Hematopoietic multipotent progenitor cell treated with erythropoietin and hydrocortisone succinate and interleukin-3 and kit ligand, for 17 days (in vitro differentiated cells): ENCODE results near the gene CLSTN2.

Experiments
- DNase-seq: peaks from one replicate; pipeline ENCODE4 v3.0.0-alpha.2; 2015; ENCODE audit warnings: low spot score

Gene CLSTN2

GRCh38 chr3:140288595-140288994, 353.6 kb downstream of the CLSTN2 start:
- no peak for DNase-seq

- DNase-seq = no peak
These were observed 355.1 kb downstream of the CLSTN2 start for GRCh38 chr3:140290105-140290504.

- no peak for DNase-seq
These were observed 357.2 kb downstream of the CLSTN2 start for GRCh38 chr3:140292170-140292569.

- no peak for DNase-seq
These were observed 357.7 kb downstream of the CLSTN2 start for GRCh38 chr3:140292684-140293083.

GRCh38 chr3:140294058-140294457, 359.1 kb downstream of the CLSTN2 start:
- no peak for DNase-seq

- DNase-seq = no peak
These were observed 361.9 kb downstream of the CLSTN2 start for GRCh38 chr3:140296796-140297352.

- no peak for DNase-seq
These were observed 363.1 kb downstream of the CLSTN2 start for GRCh38 chr3:140298043-140298442.

- no peak for DNase-seq
These were observed 363.6 kb downstream of the CLSTN2 start for GRCh38 chr3:140298569-140299070.

- no peak for DNase-seq
These were observed 368.9 kb downstream of the CLSTN2 start for GRCh38 chr3:140303875-140304274.

GRCh38 chr3:140308535-140308934, 373.6 kb downstream of the CLSTN2 start:
- no peak for DNase-seq

- no peak for DNase-seq
These were observed 376.4 kb downstream of the CLSTN2 start for GRCh38 chr3:140311428-140311827.

GRCh38 chr3:140315955-140316354, 381.0 kb downstream of the CLSTN2 start:
- no peak for DNase-seq

- DNase-seq = no peak
These were observed 381.5 kb downstream of the CLSTN2 start for GRCh38 chr3:140316466-140316865.

GRCh38 chr3:140316868-140317400, 381.9 kb downstream of the CLSTN2 start:
- DNase-seq = no peak

GRCh38 chr3:140319739-140320138, 384.8 kb downstream of the CLSTN2 start:
- DNase-seq = no peak

- DNase-seq = no peak
These were observed 388.6 kb downstream of the CLSTN2 start for GRCh38 chr3:140323561-140323960.

GRCh38 chr3:140332131-140332530, 397.1 kb downstream of the CLSTN2 start:
- DNase-seq = no peak

- DNase-seq = no peak
These were observed 399.3 kb downstream of the CLSTN2 start for GRCh38 chr3:140334132-140334929.

- DNase-seq = no peak
These were observed 401.5 kb downstream of the CLSTN2 start for GRCh38 chr3:140336465-140336864.

GRCh38 chr3:140338916-140339315, 403.9 kb downstream of the CLSTN2 start:
- no peak for DNase-seq

- DNase-seq = no peak
These were observed 406.2 kb downstream of the CLSTN2 start for GRCh38 chr3:140341203-140341602.

GRCh38 chr3:140341817-140342403, 406.9 kb downstream of the CLSTN2 start:
- no peak for DNase-seq

- DNase-seq = no peak
These were observed 407.7 kb downstream of the CLSTN2 start for GRCh38 chr3:140342668-140343067.
